K562 (cell line): ENCODE data around the gene TTC19. TPM values are rescaled to one million over a fixed set of nuclear protein-coding genes. Genes with fewer than 3 reads are reported as not detected.

ENCODE experiments used
- AFF4 ChIP-seq: sonication (generic); formaldehyde crosslinking; IDR thresholded peaks from 2 replicates; pipeline ENCODE4 v1.8.0; 2023; ENCODE audit warnings: mild to moderate bottlenecking, missing genetic modification reagents
- C11orf30 ChIP-seq: fragments of 450-650 bp; IDR thresholded peaks from 2 replicates; pipeline ENCODE4 v1.6.1; 2016; ENCODE audit warnings: low read depth, mild to moderate bottlenecking
- E2F4 ChIP-seq: sonication (generic); formaldehyde crosslinking; IDR thresholded peaks from 2 replicates; pipeline ENCODE4 v1.8.0; 2022; ENCODE audit warnings: mild to moderate bottlenecking, low read depth, missing genetic modification reagents
- ETS1 ChIP-seq: conservative IDR thresholded peaks from 2 replicates; pipeline ENCODE4 v1.6.1; 2011; ENCODE audit warnings: low read depth, mild to moderate bottlenecking, low read length; ENCODE audit not compliant: control insufficient read depth
- KDM2B ChIP-seq: fragments of 250-450 bp; sonication (Bioruptor Pico); IDR thresholded peaks from 2 replicates; pipeline ENCODE4 v1.8.0; 2021; ENCODE audit warnings: mild to moderate bottlenecking, moderate library complexity
- KHSRP ChIP-seq: fragments of 450-650 bp; IDR thresholded peaks from 2 replicates; pipeline ENCODE4 v1.6.1; 2017
- LCOR ChIP-seq: sonication (generic); formaldehyde crosslinking; IDR thresholded peaks from 2 replicates; pipeline ENCODE4 v1.8.0; 2022; ENCODE audit warnings: mild to moderate bottlenecking, missing genetic modification reagents
- NFYB ChIP-seq: IDR thresholded peaks from 2 replicates; pipeline ENCODE4 v1.6.1; 2011; ENCODE audit warnings: mild to moderate bottlenecking, moderate library complexity; ENCODE audit not compliant: insufficient read length; ENCODE audit errors: extremely low read depth
- RBBP5 ChIP-seq: fragments of 200-600 bp; sonication (generic); IDR thresholded peaks from 2 replicates; pipeline ENCODE4 v1.6.1; 2012; ENCODE audit warnings: borderline replicate concordance, mild to moderate bottlenecking, low read length, control low read depth, inconsistent platforms; ENCODE audit not compliant: insufficient read depth, poor library complexity, severe bottlenecking
- RCOR1 ChIP-seq, 2 experiments: IDR thresholded peaks; 2 replicates each; pipeline ENCODE4 v1.6.1; 2012; ENCODE audit warnings: low read depth in 2 of 2, low read length in 2 of 2, borderline replicate concordance in 1 of 2, improper control_type of control experiment in 1 of 2
- SIN3A ChIP-seq, 2 experiments: fragments of 150-350 bp in 1 of 2; IDR thresholded peaks; 2 replicates each; pipeline ENCODE4 v1.6.1; 2011 to 2016; ENCODE audit warnings: borderline replicate concordance in 2 of 2, low read depth in 2 of 2, low read length in 2 of 2, mild to moderate bottlenecking in 2 of 2, moderate library complexity in 2 of 2; ENCODE audit not compliant: control insufficient read depth in 1 of 2
- SMAD4 ChIP-seq: fragments of 250-450 bp; sonication (Bioruptor Pico); conservative IDR thresholded peaks from 2 replicates; pipeline ENCODE4 v1.8.0; 2021; ENCODE audit warnings: inconsistent platforms, mild to moderate bottlenecking, moderate library complexity
- STAT5B ChIP-seq: fragments of 250-450 bp; sonication (Bioruptor Pico); IDR thresholded peaks from 2 replicates; pipeline ENCODE4 v1.8.0; 2021; ENCODE audit warnings: mild to moderate bottlenecking, inconsistent platforms
- TBP ChIP-seq: optimal IDR thresholded peaks from 2 replicates; pipeline ENCODE3; 2011; ENCODE audit warnings: low read depth, low read length, improper control_type of control experiment
- USF1 ChIP-seq: sonication (generic); formaldehyde crosslinking; IDR thresholded peaks from 2 replicates; pipeline ENCODE4 v1.9.0; 2022; ENCODE audit warnings: mild to moderate bottlenecking, missing genetic modification reagents
- ZBTB33 ChIP-seq: sonication (generic); formaldehyde crosslinking; IDR thresholded peaks from 2 replicates; pipeline ENCODE4 v1.8.1; 2023; ENCODE audit warnings: mild to moderate bottlenecking, missing genetic modification reagents
- polyA plus RNA-seq, 8 experiments: library from polyadenylated mRNA; depleted of rRNA in 4 of 8; stranded (reverse) in 5 of 8; unstranded in 3 of 8; fragments of >200 nt; fragmentation: Nextera tagmentation in 2 of 8; fragmentation: Illumina TruSeq in 1 of 8; extraction: Ambion mirVana in 2 of 8; extraction: Trizol in 1 of 8; gene quantifications; 2 replicates each; pipeline versions ENCODE4 v1.2.1 to v1.2.3, GENCODE V29; 2011 to 2014; ENCODE audit warnings: inconsistent platforms in 1 of 8, missing spikeins in 1 of 8
- total RNA-seq, 7 experiments: library from RNA; depleted of rRNA in 6 of 7; stranded (reverse); fragments of >200 nt in 6 of 7; fragmentation: Illumina TruSeq in 2 of 7; extraction: Trizol in 2 of 7; gene quantifications; 2 replicates each; pipeline versions ENCODE4 v1.2.1 to v1.2.3, GENCODE V29; 2011 to 2021; ENCODE audit warnings: low replicate concordance in 1 of 7

The TTC19 gene
- total and polyA plus RNA-seq, 9 of the 15 experiments (the other 6 are each of a cell fraction or from before 2014, with no cell fraction given) = 8.1 to 60.8 (median 25.3) TPM

- TF ChIP-seq RCOR1 (IDR thresholded peaks at IDR 0.05; ENCODE audit: borderline replicate concordance in 1 of 2, low read depth in 2 of 2, low read length in 2 of 2) (no peak; a peak in 1 of 4 replicates), KHSRP (peak; percentile 72), RBBP5 (peak; percentile 89), SIN3A (IDR thresholded peaks at IDR 0.05; ENCODE audit: borderline replicate concordance in 2 of 2, control insufficient read depth in 1 of 2, low read depth in 2 of 2, low read length in 2 of 2) (peak; percentile 39 to 86; a peak in 2 of 4 replicates), KDM2B (CRISPR knock-in tag) (no peak), SMAD4 (peak; percentile 70), AFF4 (CRISPR knock-in tag) (peak; percentile 76), C11orf30 (peak; percentile 69), LCOR (0 out of 2 replicates have a peak, but pooled peaks have one; percentile 47), STAT5B (CRISPR knock-in tag) (no peak), USF1 (CRISPR knock-in tag) (peak; percentile 66; the same call in 1 of the 2 replicates), TBP (peak; percentile 81), ZBTB33 (CRISPR knock-in tag) (peak; percentile 80), E2F4 (CRISPR knock-in tag) (0 out of 2 replicates have a peak, but pooled peaks have one; percentile 69), NFYB (peak; percentile 7), ETS1 (0 out of 2 replicates have a peak, but pooled peaks have one; percentile 44)
Observed at GRCh38 chr17:15999141-15999973, at the start of gene TTC19, which contains the start of gene ZSWIM7 (continued).
